Stimulated activated naive CD4-positive, alpha-beta T cell treated with Interleukin-2 at 50 U/mL for 16 hours (primary cell): Measurements from ENCODE around the gene LRFN2.

Experiments used
- DNase-seq: peaks from one replicate; lab custom pipeline; 2025; lab: John Stamatoyannopoulos, UW

LRFN2 gene

DNA sequence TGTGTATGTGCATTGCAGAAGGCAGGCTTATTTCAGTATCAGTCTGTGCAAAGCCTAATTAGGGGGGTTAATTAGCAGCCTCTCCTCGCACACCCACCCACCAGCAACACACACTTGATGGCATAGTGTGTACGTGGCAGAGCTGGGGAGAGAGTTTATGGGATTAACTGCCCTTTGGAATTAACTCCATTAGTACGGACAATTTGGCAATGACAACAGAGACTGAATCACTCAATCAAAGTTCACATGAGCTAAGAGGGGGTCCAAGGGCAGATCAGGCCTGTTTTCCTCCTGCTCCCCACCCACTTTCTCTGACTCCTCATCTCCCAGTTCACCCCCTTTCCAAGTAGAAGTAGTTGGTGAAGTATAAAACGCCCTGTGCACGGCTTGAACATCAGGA lies 69.5 kb downstream of the LRFN2 start:
- DNase-seq, result no peak

GRCh38 chr6:40516429-40516828 lies 70.7 kb downstream of the LRFN2 start:
- DNase-seq, result no peak

DNA sequence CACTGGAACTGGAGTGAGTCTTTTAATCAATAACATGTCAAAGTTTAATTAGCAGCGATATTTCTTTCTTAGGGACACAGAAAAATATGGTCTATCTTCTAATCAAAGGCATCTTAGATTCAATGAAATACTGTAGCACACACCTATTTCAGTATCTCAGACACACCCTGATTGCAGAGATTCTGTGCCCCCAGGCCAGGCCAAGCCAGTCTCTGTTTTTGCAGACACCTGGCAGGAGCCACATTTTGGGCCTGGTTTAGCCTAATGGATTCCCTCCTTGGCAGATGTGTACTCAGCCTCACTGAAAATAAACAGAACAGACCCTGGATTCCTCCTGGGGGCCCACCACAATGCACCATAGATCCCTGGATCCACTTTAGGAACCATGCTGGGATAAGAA lies 74.8 kb downstream of the LRFN2 start:
- DNase-seq, result no peak

- DNase-seq, result no peak
These were observed 75.3 kb downstream of the LRFN2 start for GRCh38 chr6:40511884-40512283.

DNA sequence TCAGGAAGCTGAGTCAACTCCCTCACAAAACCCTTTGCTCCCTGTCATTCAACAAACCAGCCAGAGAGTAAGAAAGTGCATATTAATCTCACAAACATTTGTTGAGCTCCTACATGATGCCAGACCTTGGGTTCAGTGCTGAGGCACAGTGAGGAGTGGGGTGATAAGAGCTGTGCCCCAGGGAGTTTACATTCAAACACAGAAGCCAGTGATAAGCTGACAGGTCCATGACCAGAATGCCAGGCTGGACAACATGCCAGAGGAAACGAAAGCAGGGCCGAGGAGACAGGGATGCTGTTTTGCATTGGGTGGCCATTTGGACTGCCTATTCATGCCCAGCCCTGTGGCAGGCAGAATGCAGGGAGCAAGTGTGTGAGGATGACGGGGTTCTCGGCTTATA lies 76.7 kb downstream of the LRFN2 start:
- no peak for DNase-seq

- DNase-seq, result no peak
These were observed 77.4 kb downstream of the LRFN2 start for GRCh38 chr6:40509716-40510260.

- DNase-seq, result no peak
These were observed 78.1 kb downstream of the LRFN2 start for GRCh38 chr6:40509086-40509485.

DNA sequence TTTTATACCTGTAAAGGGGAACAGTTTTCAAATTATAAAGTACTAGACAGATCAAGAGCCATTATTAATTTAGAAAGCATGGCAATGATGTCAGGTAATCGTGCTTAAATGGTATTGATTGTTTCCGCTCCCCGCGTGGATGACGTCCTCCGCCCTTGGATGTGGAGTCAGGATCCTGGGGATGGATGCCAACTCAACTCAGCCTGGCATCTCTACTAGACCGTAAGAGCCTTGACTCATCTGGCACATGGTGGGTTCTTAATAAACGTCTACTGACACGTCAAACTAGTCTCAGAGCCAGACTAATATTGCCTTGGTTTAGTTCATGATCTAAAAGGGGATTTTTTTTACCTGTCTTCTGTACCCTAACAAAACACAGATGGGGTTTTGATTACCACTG lies 80.2 kb downstream of the LRFN2 start:
- no peak for DNase-seq

DNA sequence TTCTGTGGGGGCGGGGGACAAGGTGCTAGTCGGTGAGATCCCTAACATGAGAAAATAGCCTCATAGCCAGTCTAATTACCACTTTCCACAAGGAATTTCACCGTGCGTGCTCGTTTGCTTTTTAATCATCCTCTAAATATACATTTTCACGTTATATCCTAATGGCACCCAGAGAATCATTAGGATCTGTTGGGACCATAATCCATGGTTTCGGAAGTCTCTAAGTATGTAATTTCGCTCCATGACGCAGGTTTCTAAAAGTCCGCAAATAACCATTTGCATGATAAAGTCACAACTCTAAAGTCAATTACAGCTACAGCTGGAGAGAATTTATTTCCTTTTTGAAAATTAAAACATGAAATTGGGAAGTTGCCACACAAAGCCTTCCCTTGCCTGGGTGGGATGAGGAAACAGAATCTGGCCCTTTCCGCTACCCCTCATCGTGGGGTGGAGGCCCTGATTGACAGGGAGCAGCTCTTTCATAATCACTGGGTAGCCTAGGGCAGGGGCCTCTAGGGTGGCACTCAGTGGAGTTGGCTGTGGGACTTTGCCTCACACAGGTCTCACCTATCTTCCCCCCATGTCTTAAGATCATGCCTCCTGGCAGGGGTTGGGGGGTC lies 81.9 kb downstream of the LRFN2 start:
- no peak for DNase-seq

GRCh38 chr6:40504274-40504673 lies 82.9 kb downstream of the LRFN2 start:
- no peak for DNase-seq

- DNase-seq, result no peak
These were observed 86.9 kb downstream of the LRFN2 start for GRCh38 chr6:40500227-40500626.

DNA sequence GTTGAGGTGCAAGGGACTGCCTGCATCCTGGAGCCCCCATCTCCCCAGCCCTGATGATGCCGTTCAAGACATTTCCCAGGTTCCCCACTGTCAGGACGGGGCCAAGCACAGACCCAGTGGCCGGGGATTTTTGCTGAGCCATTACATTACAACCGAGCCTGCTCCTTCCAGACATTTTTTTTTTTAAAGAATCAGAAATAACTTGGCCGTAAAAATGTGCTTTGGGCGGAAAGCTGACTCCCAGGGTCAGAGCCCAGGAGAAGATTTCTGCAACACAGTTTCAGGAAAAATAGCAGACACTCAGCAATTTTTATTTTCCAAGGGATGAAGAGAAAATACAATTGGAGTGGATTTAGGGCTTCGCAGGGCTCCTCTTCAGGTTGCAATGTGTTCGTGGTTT lies 87.9 kb downstream of the LRFN2 start:
- DNase-seq, result no peak

- DNase-seq, result no peak
These were observed 89.0 kb downstream of the LRFN2 start for GRCh38 chr6:40498148-40498547.

- DNase-seq, result no peak
These were observed 95.0 kb downstream of the LRFN2 start for GRCh38 chr6:40492187-40492586.

- DNase-seq, result no peak
These were observed 96.7 kb downstream of the LRFN2 start for GRCh38 chr6:40490508-40490907.

- no peak for DNase-seq
These were observed 97.4 kb downstream of the LRFN2 start for GRCh38 chr6:40489798-40490197.

GRCh38 chr6:40486576-40486975 lies 100.6 kb downstream of the LRFN2 start:
- DNase-seq, result no peak

DNA sequence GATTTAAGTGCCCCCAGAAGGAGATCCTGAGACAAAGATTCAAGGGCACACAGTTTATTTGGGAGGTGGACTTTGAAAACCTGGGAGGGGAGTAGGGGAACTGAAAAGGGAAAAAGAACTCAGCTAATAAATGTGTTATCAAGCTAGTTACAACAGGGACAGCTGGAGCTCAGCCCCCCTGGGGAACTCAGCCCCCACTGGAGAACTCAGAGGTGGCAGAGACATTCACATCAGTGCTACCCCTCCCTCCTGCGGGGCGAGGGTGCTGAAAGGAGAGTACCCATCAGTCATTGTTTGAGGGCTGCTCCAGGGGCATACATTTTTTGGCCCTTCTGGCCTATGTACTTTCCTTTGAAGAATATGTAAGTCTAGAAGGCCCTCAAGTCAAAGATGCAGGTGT lies 101.4 kb downstream of the LRFN2 start:
- DNase-seq, result no peak

DNA sequence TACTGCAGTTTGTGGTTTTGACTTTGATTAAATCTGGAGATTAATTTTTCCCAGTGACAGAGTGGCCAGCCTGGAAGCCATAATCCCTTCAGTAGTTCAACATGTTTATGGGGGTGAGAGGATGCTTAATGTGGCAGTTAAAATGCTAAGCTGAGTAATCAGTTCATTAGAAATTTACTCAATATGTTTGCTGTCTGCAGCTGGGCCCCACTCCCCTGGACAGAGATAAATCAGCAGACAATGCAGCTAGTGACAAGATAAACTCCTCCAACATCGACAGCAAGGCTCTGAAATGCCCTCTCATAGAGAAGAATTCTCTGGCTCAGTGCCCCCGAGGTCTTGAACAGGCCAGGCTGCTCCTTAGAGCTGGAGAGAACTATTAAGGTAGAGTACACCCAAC lies 101.9 kb downstream of the LRFN2 start:
- DNase-seq, result no peak

- DNase-seq, result no peak
These were observed 103.1 kb downstream of the LRFN2 start for GRCh38 chr6:40484066-40484465.

DNA sequence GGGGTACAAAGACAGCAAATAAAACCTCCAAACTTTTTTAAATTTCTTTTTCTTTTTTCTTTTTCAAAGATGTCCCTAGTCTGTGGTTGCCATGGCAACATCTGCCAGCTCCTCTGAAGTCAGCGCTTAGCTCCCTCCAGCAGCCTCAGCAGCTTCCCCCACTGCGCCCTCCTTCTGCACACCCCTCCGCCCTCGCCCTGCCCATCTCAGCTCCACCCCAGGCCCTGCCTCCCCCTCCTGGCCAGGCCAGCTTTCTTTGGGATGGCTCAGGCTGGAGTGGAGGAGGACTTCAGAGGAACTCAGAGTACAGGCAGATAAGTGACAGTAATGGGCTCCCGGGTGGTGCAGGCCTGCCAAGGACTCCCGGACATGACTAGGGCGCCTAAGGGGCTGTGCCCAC lies 104.6 kb downstream of the LRFN2 start:
- no peak for DNase-seq

- DNase-seq, result no peak
These were observed 106.5 kb downstream of the LRFN2 start for GRCh38 chr6:40480678-40481077.

- DNase-seq, result no peak
These were observed 107.5 kb downstream of the LRFN2 start for GRCh38 chr6:40479706-40480105.
